Sigmoid colon (tissue), 7 donors: ENCODE measurements around the gene USP7. TPM values are rescaled to one million over a fixed set of nuclear protein-coding genes. Genes with fewer than 3 reads are reported as not detected.

Experiments used
- DNase-seq: peaks from one replicate; pipeline ENCODE4 v3.0.0-alpha.2; 2019
- H3K27ac ChIP-seq, 4 donors: fragments of 200-600 bp; sonication (generic); one replicate each; pipeline ENCODE4 v1.5.1; 2016 to 2019; ENCODE audit warnings: mild to moderate bottlenecking in 1 of 4
- H3K27me3 ChIP-seq, 3 donors: fragments of 200-600 bp; sonication (generic); one replicate each; pipeline ENCODE4 v1.5.1; 2019; ENCODE audit warnings: mild to moderate bottlenecking in 1 of 3
- H3K36me3 ChIP-seq, 4 donors: fragments of 200-600 bp; sonication (generic); one replicate each; pipeline ENCODE4 v1.5.1; 2016 to 2019
- H3K4me1 ChIP-seq, 4 donors: fragments of 200-600 bp; sonication (generic); one replicate each; pipeline ENCODE4 v1.5.1; 2017 to 2019
- H3K4me3 ChIP-seq, 4 donors: fragments of 200-600 bp; sonication (generic); one replicate each; pipeline ENCODE4 v1.5.1; 2017 to 2019; ENCODE audit warnings: mild to moderate bottlenecking in 2 of 4, moderate library complexity in 1 of 4
- H3K9me3 ChIP-seq, 4 donors: fragments of 200-600 bp in 3 of 4; sonication (generic) in 3 of 4; one replicate each; pipeline versions ENCODE4 v1.5.1 to v1.6.1; 2013 to 2019
- EP300 ChIP-seq, 4 donors: sonication (generic); formaldehyde crosslinking; IDR thresholded peaks; one replicate each; pipeline ENCODE4 v1.6.1; 2017; ENCODE audit warnings: antibody characterized with exemption in 4 of 4
- POLR2A ChIP-seq, 2 donors: fragments of 450-650 bp; IDR thresholded peaks; one replicate each; pipeline ENCODE4 v1.6.1; 2016; ENCODE audit warnings: antibody characterized with exemption in 2 of 2, mild to moderate bottlenecking in 2 of 2, moderate library complexity in 2 of 2
- POLR2AphosphoS5 ChIP-seq, 4 donors: sonication (generic); formaldehyde crosslinking; IDR thresholded peaks; one replicate each; pipeline ENCODE4 v1.6.1; 2017; ENCODE audit warnings: antibody characterized with exemption in 4 of 4
- WGBS, 2 donors: extraction: QIAGEN DNeasy Blood & Tissue Kit; methylation state at CpG; one replicate each; pipeline ENCODE4 v1.1.7; 2013; 5-methylcytosine and 5-hydroxymethylcytosine counted together
- intact Hi-C: fragments of 100-400 bp; cut with DNase I; formaldehyde crosslinking; loops from one replicate; pipeline ENCODE4 v1.15.1; 2023
- polyA plus RNA-seq, 3 donors: library from polyadenylated mRNA; stranded (reverse); fragments of 200-250 nt; gene quantifications; one replicate each; pipeline ENCODE4 v1.2.3, GENCODE V29; 2013
- total RNA-seq, 4 donors: library from RNA; depleted of rRNA; stranded (reverse); fragments of >200 nt; gene quantifications; one replicate each; pipeline ENCODE4 v1.1.0, GENCODE V29; 2016
- TF ChIP-seq, protein P1 (sequence below), 4 experiments: fragments of 450-650 bp in 3 of 4; fragments of 200-600 bp in 1 of 4; IDR thresholded peaks; one replicate each; pipeline ENCODE4 v1.5.1; 2016 to 2019; ENCODE audit warnings: antibody characterized with exemption in 4 of 4, mild to moderate bottlenecking in 3 of 4, moderate library complexity in 2 of 4
- donor health status: healthy with polysubstance abuse.
- donor health status: Bipolar disorder and iron deficiency.
- donor health status: healthy.

Gene USP7
- total and polyA plus RNA-seq, 7 donors: 28.8 to 84.5 (median 64.9) TPM

DNA sequence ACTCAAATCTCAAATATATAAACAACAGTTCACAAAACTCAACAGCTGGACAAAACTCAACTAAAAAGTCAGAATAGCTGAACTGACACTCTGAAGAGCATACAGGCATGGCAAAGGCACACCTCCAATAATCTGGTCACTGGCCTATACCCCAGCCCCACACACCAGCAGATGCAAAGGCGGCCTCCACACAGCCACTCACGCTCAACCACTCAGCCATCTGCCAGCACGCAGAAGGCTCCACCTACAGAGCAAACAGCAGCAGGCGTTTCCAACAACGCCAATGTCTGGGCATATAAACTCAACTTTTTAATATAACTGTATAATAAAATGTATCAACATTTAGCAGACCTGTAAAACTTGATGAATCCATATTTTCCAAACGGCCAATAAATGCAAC, 17.2 kb downstream of the USP7 start:
- H3K4me3 ChIP-seq: no peak overlapping the region
- no peaks in the 10 kb centered on the region for H3K36me3 ChIP-seq
- H3K27ac ChIP-seq: no peak overlapping the region
- no peak for DNase-seq
- WGBS, 2 donors: 17 to 43% methylated on average over 6 of the region's 6 CpGs
- no peaks in the 10 kb centered on the region for H3K9me3 ChIP-seq
- H3K4me1 ChIP-seq: peaks cover 0 to 98% (median 88%) of the 10 kb centered on the region in 4 donors
- intact Hi-C loops: no loop called here
- no peak for TF ChIP-seq POLR2AphosphoS5 (IDR thresholded peaks at IDR 0.05)
- TF ChIP-seq, protein P1, sequence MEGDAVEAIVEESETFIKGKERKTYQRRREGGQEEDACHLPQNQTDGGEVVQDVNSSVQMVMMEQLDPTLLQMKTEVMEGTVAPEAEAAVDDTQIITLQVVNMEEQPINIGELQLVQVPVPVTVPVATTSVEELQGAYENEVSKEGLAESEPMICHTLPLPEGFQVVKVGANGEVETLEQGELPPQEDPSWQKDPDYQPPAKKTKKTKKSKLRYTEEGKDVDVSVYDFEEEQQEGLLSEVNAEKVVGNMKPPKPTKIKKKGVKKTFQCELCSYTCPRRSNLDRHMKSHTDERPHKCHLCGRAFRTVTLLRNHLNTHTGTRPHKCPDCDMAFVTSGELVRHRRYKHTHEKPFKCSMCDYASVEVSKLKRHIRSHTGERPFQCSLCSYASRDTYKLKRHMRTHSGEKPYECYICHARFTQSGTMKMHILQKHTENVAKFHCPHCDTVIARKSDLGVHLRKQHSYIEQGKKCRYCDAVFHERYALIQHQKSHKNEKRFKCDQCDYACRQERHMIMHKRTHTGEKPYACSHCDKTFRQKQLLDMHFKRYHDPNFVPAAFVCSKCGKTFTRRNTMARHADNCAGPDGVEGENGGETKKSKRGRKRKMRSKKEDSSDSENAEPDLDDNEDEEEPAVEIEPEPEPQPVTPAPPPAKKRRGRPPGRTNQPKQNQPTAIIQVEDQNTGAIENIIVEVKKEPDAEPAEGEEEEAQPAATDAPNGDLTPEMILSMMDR (IDR thresholded peaks at IDR 0.05): no peak
- no peak for TF ChIP-seq POLR2A (IDR thresholded peaks at IDR 0.05)
- TF ChIP-seq EP300 (IDR thresholded peaks at IDR 0.05): no peak
- no peaks in the 10 kb centered on the region for H3K27me3 ChIP-seq

DNA sequence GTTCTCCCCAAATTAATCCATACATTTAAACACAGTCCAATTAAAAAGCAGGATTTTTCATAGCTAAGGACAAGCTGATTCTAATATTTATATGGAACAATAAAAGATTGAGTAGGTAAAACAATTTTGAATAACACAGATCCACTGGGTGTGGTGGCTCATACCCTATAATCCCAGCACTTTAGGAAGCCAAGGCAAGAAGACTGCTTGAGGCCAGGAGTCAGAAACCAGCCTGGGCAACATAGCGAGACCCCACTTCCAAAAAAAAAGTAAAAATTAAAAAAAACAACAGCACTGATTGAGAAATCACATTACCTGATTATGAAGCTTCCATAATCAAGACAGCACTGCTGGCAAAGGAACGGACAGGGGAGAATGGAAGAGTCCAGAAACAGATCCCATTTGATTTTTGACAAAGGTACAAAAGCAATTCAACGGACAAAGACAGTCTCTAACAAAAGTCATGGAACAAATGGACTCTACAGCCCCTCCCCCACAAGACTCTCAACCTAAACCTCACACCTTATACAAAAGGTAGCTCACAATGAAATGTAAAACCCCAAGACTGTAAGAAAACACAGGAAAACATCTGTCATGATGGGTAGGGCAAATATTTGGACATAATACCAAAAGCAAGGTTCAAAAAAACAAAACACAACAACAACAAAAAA, 17.9 kb downstream of the USP7 start:
- peaks cover 0 to 95% (median 81%) of the 10 kb centered on the region in 4 donors for H3K4me1 ChIP-seq
- no peak overlapping the region for H3K4me3 ChIP-seq
- TF ChIP-seq POLR2A (IDR thresholded peaks at IDR 0.05) (no peak), EP300 (IDR thresholded peaks at IDR 0.05) (no peak), POLR2AphosphoS5 (IDR thresholded peaks at IDR 0.05) (no peak)
- TF ChIP-seq, protein P1 (IDR thresholded peaks at IDR 0.05): no peak
- 61 to 83% methylated on average over 3 of the region's 3 CpGs for WGBS, 2 donors
- no peaks in the 10 kb centered on the region for H3K9me3 ChIP-seq
- no peak overlapping the region for H3K27ac ChIP-seq
- no peaks in the 10 kb centered on the region for H3K27me3 ChIP-seq
- intact Hi-C loops: no loop called here
- no peak for DNase-seq
- no peaks in the 10 kb centered on the region for H3K36me3 ChIP-seq

DNA sequence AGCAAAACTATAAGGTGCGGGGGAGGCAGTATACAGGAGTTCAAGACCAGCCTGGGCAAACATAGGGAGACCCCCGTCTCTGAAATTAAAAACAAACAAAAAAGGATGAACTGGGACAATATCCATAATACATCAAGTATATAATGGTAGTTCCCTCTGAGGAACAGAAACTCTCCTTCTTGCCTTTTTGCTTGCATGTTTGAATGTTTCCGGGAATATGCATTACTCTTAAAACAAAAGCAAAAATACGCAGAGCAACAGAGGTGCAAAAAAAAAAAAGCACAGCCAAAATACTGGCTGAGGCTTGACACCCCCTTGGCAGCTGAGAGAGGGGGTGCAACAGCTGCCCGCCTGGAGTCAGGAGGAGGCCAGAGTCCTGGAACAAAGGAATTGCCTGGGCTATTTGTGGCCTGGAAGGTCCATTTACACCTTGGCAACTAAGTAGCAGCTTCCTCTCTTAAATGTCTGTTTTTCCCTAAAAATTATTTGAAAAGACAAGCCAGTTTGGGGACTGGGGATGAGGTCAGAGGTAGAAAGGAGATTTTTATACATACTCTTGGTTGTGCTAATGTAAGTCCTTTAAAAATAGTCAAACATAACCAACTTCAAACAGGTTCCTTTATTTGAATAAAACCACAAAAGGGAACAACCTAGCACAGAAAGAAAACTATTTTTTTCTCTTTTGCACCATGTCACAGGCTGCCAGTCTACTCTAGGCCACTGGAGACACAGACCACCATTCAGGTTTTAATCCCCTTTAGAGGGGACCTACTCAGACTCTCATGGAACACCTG, 19.5 kb downstream of the USP7 start:
- Histone ChIP-seq H3K4me3 (no peak overlapping the region), H3K4me1 (peaks cover 0 to 95% (median 80%) of the 10 kb centered on the region in 4 donors), H3K36me3 (no peaks in the 10 kb centered on the region), H3K27ac (no peak overlapping the region), H3K27me3 (no peaks in the 10 kb centered on the region), H3K9me3 (no peaks in the 10 kb centered on the region)
- DNase-seq: no peak
- TF ChIP-seq POLR2A (IDR thresholded peaks at IDR 0.05): no peak
- TF ChIP-seq, protein P1 (IDR thresholded peaks at IDR 0.05): no peak
- TF ChIP-seq POLR2AphosphoS5 (IDR thresholded peaks at IDR 0.05): no peak
- TF ChIP-seq EP300 (IDR thresholded peaks at IDR 0.05): no peak
- intact Hi-C loops: no loop called here
- 46 to 54% methylated on average over 5 of the region's 5 CpGs for WGBS, 2 donors

DNA sequence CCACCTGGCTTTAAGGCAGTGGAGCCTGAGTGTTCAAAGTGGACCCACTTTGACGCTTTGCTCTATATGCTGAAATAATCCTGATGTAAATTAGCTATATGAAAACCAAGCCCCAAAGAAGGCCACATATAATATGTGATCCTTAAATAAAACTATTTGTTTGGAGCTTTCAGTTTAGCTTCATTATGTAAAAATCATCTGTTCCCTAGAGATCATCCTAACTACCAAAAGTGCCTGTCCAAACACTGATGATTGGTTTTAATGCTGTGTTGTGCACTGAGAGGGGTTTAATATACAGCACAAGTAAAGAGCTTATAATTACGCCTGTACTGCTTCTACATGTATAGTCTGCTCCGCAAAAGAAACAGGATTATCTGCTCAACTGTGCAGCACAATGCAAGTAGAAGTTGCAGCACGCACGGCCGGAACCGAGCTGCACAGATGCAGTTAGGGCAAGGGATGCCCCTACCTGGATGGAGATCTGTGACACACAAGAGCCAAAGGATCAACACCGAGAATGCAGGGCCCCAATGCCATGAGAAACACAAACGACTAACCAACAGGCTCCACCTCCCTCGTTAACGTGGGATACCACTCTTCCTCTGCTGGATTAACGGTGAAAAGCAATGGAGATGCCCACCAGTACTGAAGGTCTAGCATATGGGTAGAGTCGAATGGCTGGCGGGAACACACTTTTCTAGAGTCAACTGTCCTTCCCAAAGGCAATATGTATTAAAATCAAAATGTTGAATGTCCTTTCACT, 20.5 kb downstream of the USP7 start:
- intact Hi-C loops: no loop called here
- Histone ChIP-seq H3K27me3 (no peaks in the 10 kb centered on the region), H3K4me3 (no peak overlapping the region), H3K9me3 (no peaks in the 10 kb centered on the region), H3K27ac (no peak overlapping the region), H3K4me1 (peaks cover 0 to 96% (median 82%) of the 10 kb centered on the region in 4 donors), H3K36me3 (no peaks in the 10 kb centered on the region)
- DNase-seq: no peak
- no peak for TF ChIP-seq POLR2AphosphoS5 (IDR thresholded peaks at IDR 0.05)
- TF ChIP-seq EP300 (IDR thresholded peaks at IDR 0.05): no peak
- TF ChIP-seq POLR2A (IDR thresholded peaks at IDR 0.05): no peak
- TF ChIP-seq, protein P1 (IDR thresholded peaks at IDR 0.05): no peak
- WGBS, 2 donors: 61 to 75% methylated on average over 14 of the region's 14 CpGs
